A549 (cell line): ENCODE measurements around the gene IL19.

ENCODE experiments used
- CEBPB ChIP-seq, 2 experiments: fragments of >200 bp in 1 of 2; sonication (Bioruptor Twin) in 1 of 2; formaldehyde crosslinking in 1 of 2; IDR thresholded peaks; 2 replicates each; pipeline ENCODE4 v1.6.1; 2012 to 2016
- FOSL2 ChIP-seq, 2 experiments: fragments of 450-650 bp in 1 of 2; fragments of >200 bp in 1 of 2; sonication (Bioruptor Twin) in 1 of 2; formaldehyde crosslinking; IDR thresholded peaks; 2 replicates each; pipeline versions ENCODE4 v1.5.0 to v1.6.1; 2016 to 2020; ENCODE audit warnings: mild to moderate bottlenecking in 1 of 2, moderate library complexity in 1 of 2
- JUN ChIP-seq, 2 experiments: fragments of >200 bp; sonication (Bioruptor Twin); formaldehyde crosslinking; IDR thresholded peaks; 2 replicates in 1 of 2; 3 replicates in 1 of 2; pipeline ENCODE4 v1.6.1; 2016 to 2017
- JUNB ChIP-seq: fragments of >200 bp; sonication (Bioruptor Twin); formaldehyde crosslinking; IDR thresholded peaks from 2 replicates; pipeline ENCODE4 v1.6.1; 2016
- PHF8 ChIP-seq: fragments of 200-600 bp; sonication (generic); IDR thresholded peaks from 2 replicates; pipeline ENCODE4 v1.6.1; 2016; ENCODE audit warnings: low read depth, mild to moderate bottlenecking, antibody characterized with exemption, moderate library complexity, borderline replicate concordance
- POLR2A ChIP-seq: IDR thresholded peaks from 2 replicates; pipeline ENCODE4 v1.6.1; 2012; ENCODE audit warnings: mild to moderate bottlenecking, low read length
- RAD21 ChIP-seq, 2 experiments: fragments of >200 bp in 1 of 2; sonication (Bioruptor Twin) in 1 of 2; formaldehyde crosslinking in 1 of 2; IDR thresholded peaks in 1 of 2; conservative IDR thresholded peaks in 1 of 2; 2 replicates in 1 of 2; 3 replicates in 1 of 2; pipeline ENCODE4 v1.6.1; 2012 to 2018; ENCODE audit warnings: inconsistent platforms in 1 of 2
- REST ChIP-seq: fragments of 200-600 bp; sonication (generic); IDR thresholded peaks from 2 replicates; pipeline ENCODE4 v1.6.1; 2016; ENCODE audit warnings: antibody characterized with exemption, mild to moderate bottlenecking, moderate library complexity
- TF ChIP-seq, protein P1 (sequence below): fragments of >200 bp; sonication (Bioruptor Twin); formaldehyde crosslinking; IDR thresholded peaks from 3 replicates; pipeline ENCODE4 v1.5.1; 2016
- TF ChIP-seq, protein P2 (sequence below): fragments of 150-350 bp; IDR thresholded peaks from 2 replicates; pipeline ENCODE4 v1.6.1; 2014; ENCODE audit warnings: low read depth, mild to moderate bottlenecking, low read length
- TF ChIP-seq, protein P3 (sequence below): IDR thresholded peaks from 2 replicates; pipeline ENCODE4 v1.6.1; 2012

DNA sequence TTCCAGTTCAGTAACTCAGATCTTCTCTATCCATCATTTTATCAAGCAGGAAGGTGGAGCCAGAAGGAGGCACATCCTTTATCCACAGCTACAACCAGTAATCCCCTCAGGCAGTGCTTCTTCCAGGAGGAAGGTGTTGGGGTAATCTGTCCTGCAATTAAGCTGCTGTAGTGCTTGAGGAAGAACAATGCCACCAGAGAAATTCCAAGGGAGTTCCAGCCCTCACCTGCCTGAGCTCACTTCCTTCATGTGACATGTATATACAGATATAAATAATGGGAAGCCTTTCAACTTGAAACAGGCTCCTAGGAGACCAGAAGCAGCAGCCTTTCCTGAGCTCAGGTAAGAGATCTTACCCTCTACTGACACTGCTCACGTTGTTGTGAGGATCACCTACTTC, 92.7 kb downstream of the IL19 start:
- TF ChIP-seq PHF8: no peak
- TF ChIP-seq, protein P1, sequence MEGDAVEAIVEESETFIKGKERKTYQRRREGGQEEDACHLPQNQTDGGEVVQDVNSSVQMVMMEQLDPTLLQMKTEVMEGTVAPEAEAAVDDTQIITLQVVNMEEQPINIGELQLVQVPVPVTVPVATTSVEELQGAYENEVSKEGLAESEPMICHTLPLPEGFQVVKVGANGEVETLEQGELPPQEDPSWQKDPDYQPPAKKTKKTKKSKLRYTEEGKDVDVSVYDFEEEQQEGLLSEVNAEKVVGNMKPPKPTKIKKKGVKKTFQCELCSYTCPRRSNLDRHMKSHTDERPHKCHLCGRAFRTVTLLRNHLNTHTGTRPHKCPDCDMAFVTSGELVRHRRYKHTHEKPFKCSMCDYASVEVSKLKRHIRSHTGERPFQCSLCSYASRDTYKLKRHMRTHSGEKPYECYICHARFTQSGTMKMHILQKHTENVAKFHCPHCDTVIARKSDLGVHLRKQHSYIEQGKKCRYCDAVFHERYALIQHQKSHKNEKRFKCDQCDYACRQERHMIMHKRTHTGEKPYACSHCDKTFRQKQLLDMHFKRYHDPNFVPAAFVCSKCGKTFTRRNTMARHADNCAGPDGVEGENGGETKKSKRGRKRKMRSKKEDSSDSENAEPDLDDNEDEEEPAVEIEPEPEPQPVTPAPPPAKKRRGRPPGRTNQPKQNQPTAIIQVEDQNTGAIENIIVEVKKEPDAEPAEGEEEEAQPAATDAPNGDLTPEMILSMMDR: no peak
- TF ChIP-seq, protein P2, sequence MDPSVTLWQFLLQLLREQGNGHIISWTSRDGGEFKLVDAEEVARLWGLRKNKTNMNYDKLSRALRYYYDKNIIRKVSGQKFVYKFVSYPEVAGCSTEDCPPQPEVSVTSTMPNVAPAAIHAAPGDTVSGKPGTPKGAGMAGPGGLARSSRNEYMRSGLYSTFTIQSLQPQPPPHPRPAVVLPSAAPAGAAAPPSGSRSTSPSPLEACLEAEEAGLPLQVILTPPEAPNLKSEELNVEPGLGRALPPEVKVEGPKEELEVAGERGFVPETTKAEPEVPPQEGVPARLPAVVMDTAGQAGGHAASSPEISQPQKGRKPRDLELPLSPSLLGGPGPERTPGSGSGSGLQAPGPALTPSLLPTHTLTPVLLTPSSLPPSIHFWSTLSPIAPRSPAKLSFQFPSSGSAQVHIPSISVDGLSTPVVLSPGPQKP: no peak
- TF ChIP-seq REST: no peak
- TF ChIP-seq, protein P3, sequence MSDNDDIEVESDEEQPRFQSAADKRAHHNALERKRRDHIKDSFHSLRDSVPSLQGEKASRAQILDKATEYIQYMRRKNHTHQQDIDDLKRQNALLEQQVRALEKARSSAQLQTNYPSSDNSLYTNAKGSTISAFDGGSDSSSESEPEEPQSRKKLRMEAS: no peak
- no peak for TF ChIP-seq JUN (IDR thresholded peaks at IDR 0.05)
- TF ChIP-seq CEBPB (IDR thresholded peaks at IDR 0.05): no peak
- TF ChIP-seq POLR2A: no peak
- no peak for TF ChIP-seq RAD21 (conservative IDR thresholded peaks at IDR 0.05 in 1 of 2, IDR thresholded peaks at IDR 0.05 in 1 of 2)
- no peak for TF ChIP-seq FOSL2 (IDR thresholded peaks at IDR 0.05)
- TF ChIP-seq FOSL2 (CRISPR knock-in tag; IDR thresholded peaks at IDR 0.05): no peak
- no peak for TF ChIP-seq JUNB
